ENCODE data around the gene BRSK2.

The BRSK2 gene

DNA sequence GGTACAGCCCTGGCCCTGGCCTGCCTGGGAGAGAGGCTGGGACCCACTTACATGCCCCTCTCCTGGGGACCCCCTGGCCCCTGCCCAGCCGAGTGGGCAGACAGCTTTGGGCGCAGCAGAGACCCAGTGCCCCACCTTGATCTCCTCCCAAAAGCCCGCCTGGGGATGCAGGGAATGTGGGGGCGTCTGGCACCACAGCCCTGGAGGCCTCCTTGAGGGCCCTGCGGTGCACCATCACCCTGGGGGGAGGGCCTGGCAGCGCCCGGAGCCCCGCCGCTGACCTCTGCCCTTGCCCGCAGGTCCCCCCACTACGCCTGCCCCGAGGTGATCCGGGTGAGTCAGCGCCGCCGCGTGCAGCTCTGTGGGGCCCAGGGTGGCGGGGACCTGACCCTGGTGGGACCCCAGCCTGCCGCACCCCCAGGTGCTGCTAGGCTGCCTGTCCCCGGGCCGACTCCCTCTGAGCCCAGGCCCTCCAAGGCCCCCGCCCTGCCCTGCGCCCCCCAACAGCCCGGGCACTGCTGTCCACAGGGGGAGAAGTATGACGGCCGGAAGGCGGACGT lies 53.2 kb downstream of the BRSK2 start:
- no peaks in the 10 kb centered on the region for H3K9me3 ChIP-seq
- no peaks in the 10 kb centered on the region for H3K36me3 ChIP-seq
- no peak overlapping the region for H3K4me2 ChIP-seq
- H3K4me1 ChIP-seq: peaks cover 27% of the 10 kb centered on the region
- H3K27me3 ChIP-seq: no peaks in the 10 kb centered on the region
- no peak overlapping the region for H3K9ac ChIP-seq
- no peak for TF ChIP-seq Cebpa-rat (IDR thresholded peaks at IDR 0.05)
- no peaks in the 10 kb centered on the region for H4K20me1 ChIP-seq
- H3K27ac ChIP-seq: no peak overlapping the region
- no peak overlapping the region for H3K4me3 ChIP-seq

DNA sequence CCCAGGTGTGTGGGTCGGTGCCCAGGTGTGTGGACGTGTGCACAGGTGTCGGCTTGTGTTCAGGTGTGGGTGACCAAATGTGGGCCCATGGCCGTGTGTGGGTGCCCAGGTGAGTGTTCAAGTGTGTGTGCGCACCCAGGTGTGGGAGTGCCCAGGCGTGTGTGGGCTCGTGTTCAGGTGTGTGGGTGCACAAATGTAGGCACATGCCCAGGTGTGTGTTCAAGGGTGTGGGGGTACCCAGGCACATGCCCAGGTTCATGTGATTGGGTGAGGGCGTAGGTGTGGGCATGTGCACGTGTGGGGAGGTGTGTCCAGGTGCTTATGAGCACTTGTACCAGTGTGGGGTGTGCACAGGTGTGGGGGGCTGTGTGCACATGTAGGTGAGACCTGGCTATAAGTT lies 54.0 kb downstream of the BRSK2 start:
- Histone ChIP-seq H3K27me3 (no peaks in the 10 kb centered on the region), H3K4me3 (no peak overlapping the region), H3K4me1 (peaks cover 33% of the 10 kb centered on the region), H3K9me3 (no peaks in the 10 kb centered on the region), H3K27ac (no peak overlapping the region), H3K9ac (no peak overlapping the region), H3K36me3 (no peaks in the 10 kb centered on the region), H4K20me1 (no peaks in the 10 kb centered on the region), H3K4me2 (no peak overlapping the region)
- no peak for TF ChIP-seq Cebpa-rat (IDR thresholded peaks at IDR 0.05)

DNA sequence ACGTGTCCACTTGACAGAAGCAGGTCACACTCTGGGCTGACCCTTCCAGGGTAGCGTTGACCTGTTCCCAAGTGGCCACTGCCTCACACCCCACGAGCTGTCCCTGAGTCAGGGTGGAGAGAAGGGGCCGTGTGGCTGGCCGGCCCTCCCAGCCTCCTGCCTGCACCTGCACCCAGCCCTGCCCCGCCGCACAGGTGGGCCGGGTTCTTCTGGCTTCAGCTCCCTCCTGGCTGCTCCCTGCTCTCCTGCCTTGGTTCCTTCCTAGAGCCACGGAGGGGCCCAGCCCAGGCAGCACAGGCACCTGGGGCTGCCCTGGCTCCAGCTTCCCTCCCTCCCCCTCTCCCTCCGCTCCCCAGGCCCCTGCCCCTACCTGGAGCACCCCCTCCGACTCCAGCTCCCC lies 54.6 kb downstream of the BRSK2 start:
- H3K27me3 ChIP-seq: no peaks in the 10 kb centered on the region
- H3K4me2 ChIP-seq: no peak overlapping the region
- H4K20me1 ChIP-seq: 0 out of 2 replicates have a peak, but pooled peaks cover 4% of the 10 kb centered on the region
- H3K27ac ChIP-seq: no peak overlapping the region
- no peaks in the 10 kb centered on the region for H3K9me3 ChIP-seq
- no peak for TF ChIP-seq Cebpa-rat (IDR thresholded peaks at IDR 0.05)
- no peak overlapping the region for H3K4me3 ChIP-seq
- no peaks in the 10 kb centered on the region for H3K36me3 ChIP-seq
- peaks cover 39% of the 10 kb centered on the region for H3K4me1 ChIP-seq
- H3K9ac ChIP-seq: no peak overlapping the region

- no peaks in the 10 kb centered on the region for H3K27me3 ChIP-seq
- no peak overlapping the region for H3K4me2 ChIP-seq
- no peaks in the 10 kb centered on the region for H3K9me3 ChIP-seq
- H3K36me3 ChIP-seq: no peaks in the 10 kb centered on the region
- TF ChIP-seq Cebpa-rat (IDR thresholded peaks at IDR 0.05): no peak
- no peak overlapping the region for H3K27ac ChIP-seq
- H3K4me1 ChIP-seq: peaks cover 41% of the 10 kb centered on the region
- H3K9ac ChIP-seq: no peak overlapping the region
- H3K4me3 ChIP-seq: no peak overlapping the region
- H4K20me1 ChIP-seq: 0 out of 2 replicates have a peak, but pooled peaks cover 4% of the 10 kb centered on the region
Observed at GRCh38 chr11:1444823-1445422, 55.2 kb downstream of the BRSK2 start.

DNA sequence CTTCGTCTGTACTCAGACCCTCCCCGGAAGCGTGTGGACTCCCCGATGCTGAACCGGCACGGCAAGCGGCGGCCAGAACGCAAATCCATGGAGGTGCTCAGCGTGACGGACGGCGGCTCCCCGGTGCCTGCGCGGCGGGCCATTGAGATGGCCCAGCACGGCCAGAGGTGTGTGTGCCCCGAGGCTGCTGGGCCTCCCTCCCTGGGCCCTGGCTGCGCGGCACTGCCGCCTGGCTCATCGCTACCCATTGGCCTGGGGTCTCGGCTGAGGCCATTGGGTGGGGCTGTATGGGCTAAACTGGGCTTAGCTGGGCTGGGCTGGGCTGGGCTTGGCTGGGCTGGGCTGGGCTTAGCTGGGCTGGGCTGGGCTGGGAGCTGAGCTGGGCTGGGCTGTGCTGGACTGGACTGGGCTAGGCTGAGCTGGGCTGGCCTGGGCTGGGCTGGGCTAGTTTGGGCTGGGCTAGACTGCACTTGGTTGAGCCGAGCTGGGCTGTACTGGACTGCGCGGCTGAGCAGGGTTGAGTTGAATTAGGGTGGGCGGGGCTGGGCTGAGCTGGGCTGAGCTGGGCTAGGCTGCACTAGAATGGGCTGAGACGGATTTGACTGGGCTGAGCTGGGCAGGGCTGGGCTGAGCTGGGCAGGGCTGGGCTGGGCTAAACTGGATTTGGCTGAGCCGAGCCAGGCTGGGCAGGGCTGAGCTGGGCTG lies 56.2 kb downstream of the BRSK2 start:
- H3K9ac ChIP-seq: no peak overlapping the region
- no peak for TF ChIP-seq Cebpa-rat (IDR thresholded peaks at IDR 0.05)
- no peak overlapping the region for H3K27ac ChIP-seq
- no peaks in the 10 kb centered on the region for H3K36me3 ChIP-seq
- H4K20me1 ChIP-seq: 0 out of 2 replicates have a peak, but pooled peaks cover 4% of the 10 kb centered on the region
- H3K27me3 ChIP-seq: no peaks in the 10 kb centered on the region
- H3K4me2 ChIP-seq: no peak overlapping the region
- H3K9me3 ChIP-seq: no peaks in the 10 kb centered on the region
- no peak overlapping the region for H3K4me3 ChIP-seq
- peaks cover 33% of the 10 kb centered on the region for H3K4me1 ChIP-seq

- Histone ChIP-seq H3K9me3 (no peaks in the 10 kb centered on the region), H3K4me2 (peak overlapping the region; percentile 14; the same call in 1 of the 2 replicates), H3K36me3 (no peaks in the 10 kb centered on the region), H3K4me1 (peaks cover 38% of the 10 kb centered on the region), H3K27ac (peak overlapping the region; percentile 23), H4K20me1 (0 out of 2 replicates have a peak, but pooled peaks cover 4% of the 10 kb centered on the region), H3K9ac (no peak overlapping the region), H3K27me3 (no peaks in the 10 kb centered on the region), H3K4me3 (no peak overlapping the region)
- TF ChIP-seq Cebpa-rat (IDR thresholded peaks at IDR 0.05): no peak
Observed at GRCh38 chr11:1446623-1447022, 56.9 kb downstream of the BRSK2 start.

DNA sequence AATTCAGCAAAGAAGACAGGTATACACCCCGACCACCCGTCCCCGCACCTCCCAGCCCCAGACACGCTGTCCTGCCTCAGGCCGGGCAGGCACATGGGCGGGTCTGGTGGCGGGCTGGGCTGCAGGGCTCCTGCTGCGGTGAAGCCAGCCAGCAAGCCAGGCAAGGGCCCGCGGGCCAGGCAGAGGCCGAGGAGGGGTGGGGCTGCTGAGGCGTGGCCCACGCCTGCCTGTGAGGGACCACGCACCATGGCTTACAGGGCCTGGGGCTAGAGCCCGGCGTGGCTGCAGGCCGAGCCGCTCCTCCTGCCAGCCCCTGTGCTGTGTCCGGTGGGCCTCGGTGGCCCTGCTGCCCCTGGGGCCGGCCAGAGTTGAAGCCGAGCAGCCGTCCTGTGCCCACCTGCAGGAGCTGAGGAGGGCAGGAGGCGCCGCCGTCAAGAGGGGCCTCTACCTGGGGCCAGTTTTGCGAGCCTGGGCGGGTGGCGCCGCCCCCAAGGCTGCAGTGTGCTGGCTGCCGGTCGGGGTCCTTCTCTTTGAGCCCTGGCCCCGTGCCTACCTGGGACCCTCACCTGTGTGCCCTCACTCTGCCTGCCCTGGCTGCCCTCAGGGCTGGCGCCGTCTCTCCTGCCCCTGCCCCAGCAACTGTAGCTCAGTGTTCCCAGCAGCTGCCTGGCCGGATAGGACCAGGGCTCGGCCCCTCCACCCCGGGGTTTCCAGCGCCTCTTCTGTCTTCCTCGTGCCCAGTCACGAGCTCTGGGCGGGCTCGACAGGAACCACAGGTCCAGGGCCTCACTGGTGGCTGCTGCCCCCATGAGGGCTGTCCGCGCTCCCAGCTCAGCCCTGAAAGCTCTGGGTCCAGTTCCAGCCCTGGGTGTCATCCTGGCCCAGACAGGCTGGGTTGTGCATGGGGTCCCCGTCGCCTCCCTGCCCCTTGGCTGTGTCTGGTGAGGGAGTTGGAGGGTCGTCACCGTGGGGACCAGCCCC lies 58.4 kb downstream of the BRSK2 start:
- H3K4me1 ChIP-seq: peaks cover 49% of the 10 kb centered on the region
- no peaks in the 10 kb centered on the region for H3K27me3 ChIP-seq
- TF ChIP-seq Cebpa-rat (IDR thresholded peaks at IDR 0.05): no peak
- 0 out of 2 replicates have a peak overlapping the region, but pooled peaks have one; percentile 15 for H3K4me3 ChIP-seq
- H3K9ac ChIP-seq: peak overlapping the region; percentile 67
- H3K27ac ChIP-seq: peak overlapping the region; percentile 90
- H3K9me3 ChIP-seq: no peaks in the 10 kb centered on the region
- H3K36me3 ChIP-seq: no peaks in the 10 kb centered on the region
- peak overlapping the region; percentile 87 for H3K4me2 ChIP-seq
- peaks cover 13% of the 10 kb centered on the region; the same call in 1 of the 2 replicates for H4K20me1 ChIP-seq

DNA sequence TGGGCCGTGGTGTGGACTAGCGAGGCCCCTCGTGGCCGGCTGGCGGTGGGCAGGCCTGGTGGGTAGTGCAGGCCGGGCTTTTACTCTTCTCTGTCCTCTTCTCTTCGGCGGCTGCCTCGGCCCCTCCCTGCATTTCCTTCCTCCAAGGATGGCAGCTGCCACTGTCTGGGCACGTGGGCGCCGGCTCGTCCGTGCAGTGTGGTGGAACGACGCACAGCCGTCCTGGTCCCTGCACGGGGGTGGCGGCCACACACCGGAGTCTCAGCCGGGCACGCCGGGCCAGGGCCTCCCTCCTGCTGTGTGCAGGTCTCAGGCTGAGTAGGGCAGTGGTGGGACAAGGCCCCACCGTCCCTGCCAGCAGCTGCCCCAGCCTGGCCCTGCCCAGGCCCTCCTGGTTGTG lies 59.1 kb downstream of the BRSK2 start:
- Histone ChIP-seq H3K27ac (peak overlapping the region; percentile 90), H3K9ac (peak overlapping the region; percentile 67), H3K4me2 (peak overlapping the region; percentile 87), H4K20me1 (peaks cover 21% of the 10 kb centered on the region; the same call in 1 of the 2 replicates), H3K4me3 (0 out of 2 replicates have a peak overlapping the region, but pooled peaks have one; percentile 15), H3K9me3 (no peaks in the 10 kb centered on the region), H3K27me3 (no peaks in the 10 kb centered on the region), H3K4me1 (peaks cover 56% of the 10 kb centered on the region), H3K36me3 (no peaks in the 10 kb centered on the region)
- no peak for TF ChIP-seq Cebpa-rat (IDR thresholded peaks at IDR 0.05)

All from BLaER1 (cell line).